ENCODE results near the gene CILP.

CILP gene

GRCh38 chr15:65223996-65224395 is 12.7 kb upstream of the CILP start:
- Histone ChIP-seq H4K20me1 (no peaks in the 10 kb centered on the region), H3K36me3 (no peaks in the 10 kb centered on the region), H3K4me1 (peaks cover 8% of the 10 kb centered on the region), H3K4me2 (no peak overlapping the region), H3K9ac (no peak overlapping the region), H3K4me3 (no peak overlapping the region), H3K27me3 (no peaks in the 10 kb centered on the region), H3K27ac (no peak overlapping the region), H3K9me3 (no peaks in the 10 kb centered on the region)
- TF ChIP-seq Cebpa-rat (IDR thresholded peaks at IDR 0.05) = no peak

GRCh38 chr15:65222891-65223290 is 11.6 kb upstream of the CILP start:
- H3K27ac ChIP-seq = no peak overlapping the region
- no peaks in the 10 kb centered on the region for H3K9me3 ChIP-seq
- no peak overlapping the region for H3K9ac ChIP-seq
- H3K4me1 ChIP-seq = 0 out of 2 replicates have a peak, but pooled peaks cover under 1% of the 10 kb centered on the region
- TF ChIP-seq Cebpa-rat (IDR thresholded peaks at IDR 0.05) = no peak
- no peaks in the 10 kb centered on the region for H3K27me3 ChIP-seq
- no peaks in the 10 kb centered on the region for H3K36me3 ChIP-seq
- no peak overlapping the region for H3K4me3 ChIP-seq
- no peak overlapping the region for H3K4me2 ChIP-seq
- no peaks in the 10 kb centered on the region for H4K20me1 ChIP-seq

- Histone ChIP-seq H4K20me1 (no peaks in the 10 kb centered on the region), H3K36me3 (no peaks in the 10 kb centered on the region), H3K4me3 (no peak overlapping the region), H3K9ac (no peak overlapping the region), H3K9me3 (no peaks in the 10 kb centered on the region), H3K4me1 (no peaks in the 10 kb centered on the region), H3K4me2 (no peak overlapping the region), H3K27me3 (no peaks in the 10 kb centered on the region), H3K27ac (no peak overlapping the region)
- no peak for TF ChIP-seq Cebpa-rat (IDR thresholded peaks at IDR 0.05)
These were observed 10.4 kb upstream of the CILP start for GRCh38 chr15:65221697-65222096.

GRCh38 chr15:65219137-65219536 is 7.9 kb upstream of the CILP start:
- Histone ChIP-seq H4K20me1 (no peaks in the 10 kb centered on the region), H3K27me3 (no peaks in the 10 kb centered on the region), H3K4me2 (no peak overlapping the region), H3K4me3 (no peak overlapping the region), H3K9ac (no peak overlapping the region), H3K27ac (no peak overlapping the region), H3K4me1 (no peaks in the 10 kb centered on the region), H3K9me3 (no peaks in the 10 kb centered on the region), H3K36me3 (no peaks in the 10 kb centered on the region)
- no peak for TF ChIP-seq Cebpa-rat (IDR thresholded peaks at IDR 0.05)

- Histone ChIP-seq H3K27me3 (no peaks in the 10 kb centered on the region), H3K4me3 (no peak overlapping the region), H3K9me3 (no peaks in the 10 kb centered on the region), H3K4me2 (no peak overlapping the region), H4K20me1 (no peaks in the 10 kb centered on the region), H3K9ac (no peak overlapping the region), H3K36me3 (no peaks in the 10 kb centered on the region), H3K27ac (no peak overlapping the region), H3K4me1 (no peaks in the 10 kb centered on the region)
- TF ChIP-seq Cebpa-rat (IDR thresholded peaks at IDR 0.05) = no peak
These were observed 6.5 kb upstream of the CILP start for GRCh38 chr15:65217526-65218482.

GRCh38 chr15:65215496-65215895 is 4.2 kb upstream of the CILP start:
- no peak overlapping the region for H3K4me3 ChIP-seq
- no peak overlapping the region for H3K9ac ChIP-seq
- no peak overlapping the region for H3K27ac ChIP-seq
- no peaks in the 10 kb centered on the region for H4K20me1 ChIP-seq
- no peaks in the 10 kb centered on the region for H3K9me3 ChIP-seq
- no peaks in the 10 kb centered on the region for H3K27me3 ChIP-seq
- no peak overlapping the region for H3K4me2 ChIP-seq
- no peaks in the 10 kb centered on the region for H3K4me1 ChIP-seq
- H3K36me3 ChIP-seq = no peaks in the 10 kb centered on the region
- no peak for TF ChIP-seq Cebpa-rat (IDR thresholded peaks at IDR 0.05)

- no peak overlapping the region for H3K4me3 ChIP-seq
- no peaks in the 10 kb centered on the region for H4K20me1 ChIP-seq
- H3K27me3 ChIP-seq = no peaks in the 10 kb centered on the region
- no peaks in the 10 kb centered on the region for H3K9me3 ChIP-seq
- H3K4me2 ChIP-seq = no peak overlapping the region
- H3K9ac ChIP-seq = no peak overlapping the region
- H3K27ac ChIP-seq = no peak overlapping the region
- TF ChIP-seq Cebpa-rat (IDR thresholded peaks at IDR 0.05) = no peak
- H3K36me3 ChIP-seq = no peaks in the 10 kb centered on the region
- H3K4me1 ChIP-seq = peaks cover 8% of the 10 kb centered on the region; the same call in 1 of the 2 replicates
These were observed 2.7 kb upstream of the CILP start for GRCh38 chr15:65214010-65214409.

GRCh38 chr15:65213241-65213640 is 2.0 kb upstream of the CILP start:
- H3K27ac ChIP-seq = no peak overlapping the region
- no peak for TF ChIP-seq Cebpa-rat (IDR thresholded peaks at IDR 0.05)

GRCh38 chr15:65212097-65212496 is 824 bp upstream of the CILP start:
- Histone ChIP-seq H3K36me3 (no peaks in the 10 kb centered on the region), H3K9me3 (no peaks in the 10 kb centered on the region), H3K27me3 (no peaks in the 10 kb centered on the region), H3K4me3 (no peak overlapping the region), H3K4me2 (no peak overlapping the region), H4K20me1 (no peaks in the 10 kb centered on the region), H3K9ac (no peak overlapping the region), H3K4me1 (peaks cover 9% of the 10 kb centered on the region; the same call in 1 of the 2 replicates), H3K27ac (no peak overlapping the region)
- TF ChIP-seq Cebpa-rat (IDR thresholded peaks at IDR 0.05) = no peak

More at GRCh38 chr15:65213241-65213640, 2.0 kb upstream of the CILP start:
- no peaks in the 10 kb centered on the region for H3K9me3 ChIP-seq
- H3K4me1 ChIP-seq = peaks cover 9% of the 10 kb centered on the region; the same call in 1 of the 2 replicates
- H3K4me3 ChIP-seq = no peak overlapping the region
- no peak overlapping the region for H3K9ac ChIP-seq
- no peak overlapping the region for H3K4me2 ChIP-seq
- no peaks in the 10 kb centered on the region for H3K27me3 ChIP-seq
- H4K20me1 ChIP-seq = no peaks in the 10 kb centered on the region
- H3K36me3 ChIP-seq = no peaks in the 10 kb centered on the region

- H3K9me3 ChIP-seq = no peaks in the 10 kb centered on the region
- H3K27me3 ChIP-seq = no peaks in the 10 kb centered on the region
- no peaks in the 10 kb centered on the region for H3K36me3 ChIP-seq
- H3K4me3 ChIP-seq = no peak overlapping the region
- peaks cover 9% of the 10 kb centered on the region; the same call in 1 of the 2 replicates for H3K4me1 ChIP-seq
- no peak overlapping the region for H3K4me2 ChIP-seq
- no peak for TF ChIP-seq Cebpa-rat (IDR thresholded peaks at IDR 0.05)
- H3K9ac ChIP-seq = no peak overlapping the region
- no peak overlapping the region for H3K27ac ChIP-seq
- H4K20me1 ChIP-seq = no peaks in the 10 kb centered on the region
These were observed 259 bp upstream of the CILP start for GRCh38 chr15:65211482-65211982.

Measured in BLaER1 (cell line).